GM18498 (cell line): ENCODE measurements around the gene PHACTR1.

ENCODE experiments used
- ATAC-seq: cut with Tn5 transposase; IDR thresholded peaks from one replicate; pipeline ENCODE4 v1.9.1; 2021; ENCODE audit warnings: mild to moderate bottlenecking, moderate library complexity; ENCODE audit not compliant: unreplicated experiment

Gene PHACTR1

GRCh38 chr6:12892151-12892550 lies 175.6 kb downstream of the PHACTR1 start:
- ATAC-seq = no peak

- ATAC-seq = no peak
Observed at GRCh38 chr6:12893036-12893435, 176.5 kb downstream of the PHACTR1 start.

GRCh38 chr6:12895721-12896120 lies 179.2 kb downstream of the PHACTR1 start:
- no peak for ATAC-seq

- no peak for ATAC-seq
Observed at GRCh38 chr6:12896208-12896733, 179.7 kb downstream of the PHACTR1 start.

GRCh38 chr6:12898603-12899002 lies 182.0 kb downstream of the PHACTR1 start:
- ATAC-seq = no peak

- no peak for ATAC-seq
Observed at GRCh38 chr6:12899046-12899833, 182.7 kb downstream of the PHACTR1 start.

- ATAC-seq = no peak
Observed at GRCh38 chr6:12903246-12903645, 186.7 kb downstream of the PHACTR1 start.

GRCh38 chr6:12909833-12910232 lies 193.3 kb downstream of the PHACTR1 start:
- ATAC-seq = no peak

- ATAC-seq = no peak
Observed at GRCh38 chr6:12911427-12911826, 194.9 kb downstream of the PHACTR1 start.

GRCh38 chr6:12913201-12913600 lies 196.6 kb downstream of the PHACTR1 start:
- ATAC-seq = no peak

- ATAC-seq = no peak
Observed at GRCh38 chr6:12916006-12916405, 199.4 kb downstream of the PHACTR1 start.

- ATAC-seq = no peak
Observed at GRCh38 chr6:12916420-12917136, 200.0 kb downstream of the PHACTR1 start.

- ATAC-seq = no peak
Observed at GRCh38 chr6:12921467-12921866, 204.9 kb downstream of the PHACTR1 start.

- ATAC-seq = no peak
Observed at GRCh38 chr6:12923644-12924235, 207.2 kb downstream of the PHACTR1 start.

GRCh38 chr6:12924911-12925310 lies 208.3 kb downstream of the PHACTR1 start:
- ATAC-seq = no peak

- no peak for ATAC-seq
Observed at GRCh38 chr6:12927746-12928145, 211.2 kb downstream of the PHACTR1 start.

GRCh38 chr6:12929678-12930077 lies 213.1 kb downstream of the PHACTR1 start:
- no peak for ATAC-seq

GRCh38 chr6:12931639-12932038 lies 215.1 kb downstream of the PHACTR1 start:
- ATAC-seq = no peak

- no peak for ATAC-seq
Observed at GRCh38 chr6:12935637-12936036, 219.1 kb downstream of the PHACTR1 start.

GRCh38 chr6:12937971-12938370 lies 221.4 kb downstream of the PHACTR1 start:
- ATAC-seq = no peak

GRCh38 chr6:12939314-12939713 lies 222.7 kb downstream of the PHACTR1 start:
- ATAC-seq = no peak

- no peak for ATAC-seq
Observed at GRCh38 chr6:12941422-12941821, 224.9 kb downstream of the PHACTR1 start.
